Neuronal stem cell (in vitro differentiated cells): ENCODE data around the gene SSX3. TPM values are rescaled to one million over a fixed set of nuclear protein-coding genes. Genes with fewer than 3 reads are reported as not detected.
"Not testable (repeated sequence)": the region's sequence is repeated elsewhere in the genome, so short reads cannot be mapped to it uniquely, and the experiment has no call there.

Experiments used
- DNase-seq: peaks from one replicate; pipeline ENCODE4 v3.0.0-alpha.2; 2013; ENCODE audit warnings: low spot score
- H2AFZ ChIP-seq: one replicate; pipeline ENCODE4 v1.6.1; 2013; ENCODE audit warnings: mild to moderate bottlenecking, low read length, inconsistent platforms
- H2AK5ac ChIP-seq: 2 replicates; pipeline ENCODE4 v1.6.1; 2013; ENCODE audit warnings: low read depth, mild to moderate bottlenecking, inconsistent platforms, low read length, moderate library complexity, mixed read lengths
- H2BK120ac ChIP-seq: 2 replicates; pipeline ENCODE4 v1.6.1; 2013; ENCODE audit warnings: low read depth, mild to moderate bottlenecking, inconsistent platforms, low read length, moderate library complexity, mixed read lengths
- H2BK12ac ChIP-seq: one replicate; pipeline ENCODE4 v1.6.1; 2013; ENCODE audit warnings: low read length, inconsistent platforms
- H2BK15ac ChIP-seq: 2 replicates; pipeline ENCODE4 v1.6.1; 2013; ENCODE audit warnings: mild to moderate bottlenecking, low read length, inconsistent platforms, mixed read lengths
- H2BK5ac ChIP-seq: one replicate; pipeline ENCODE4 v1.6.1; 2013; ENCODE audit warnings: inconsistent platforms, mild to moderate bottlenecking, low read length, moderate library complexity
- H3K14ac ChIP-seq: one replicate; pipeline ENCODE4 v1.6.1; 2013; ENCODE audit warnings: low read length, inconsistent platforms
- H3K18ac ChIP-seq: 2 replicates; pipeline ENCODE4 v1.6.1; 2013; ENCODE audit warnings: low read length, inconsistent platforms
- H3K23ac ChIP-seq: 2 replicates; pipeline ENCODE4 v1.6.1; 2013; ENCODE audit warnings: low read depth, mild to moderate bottlenecking, mixed read lengths, low read length, inconsistent platforms; ENCODE audit not compliant: poor library complexity
- H3K27ac ChIP-seq: replicated peaks from 3 replicates; pipeline ENCODE4 v1.5.1; 2013; ENCODE audit warnings: low read length, inconsistent platforms
- H3K27me3 ChIP-seq, 3 experiments: 2 replicates each; pipeline ENCODE4 v1.6.1; 2013; ENCODE audit warnings: low read length in 3 of 3, mild to moderate bottlenecking in 2 of 3, inconsistent platforms in 1 of 3, low read depth in 1 of 3, mixed read lengths in 1 of 3, moderate library complexity in 1 of 3; ENCODE audit not compliant: control insufficient read depth in 3 of 3, insufficient read depth in 3 of 3
- H3K36me3 ChIP-seq, 2 donors: replicated peaks in 1 of 2; 2 replicates each; pipeline ENCODE4 v1.6.1; 2013; ENCODE audit warnings: low read length in 2 of 2; ENCODE audit not compliant: control insufficient read depth in 2 of 2, insufficient read depth in 2 of 2
- H3K4ac ChIP-seq: 2 replicates; pipeline ENCODE4 v1.6.1; 2013; ENCODE audit warnings: inconsistent platforms, mild to moderate bottlenecking, low read length, moderate library complexity
- H3K4me1 ChIP-seq, 2 donors: 1 replicate in 1 of 2; 2 replicates in 1 of 2; pipeline ENCODE4 v1.6.1; 2013; ENCODE audit warnings: low read length in 2 of 2, low read depth in 1 of 2; ENCODE audit not compliant: control insufficient read depth in 2 of 2, insufficient read depth in 1 of 2
- H3K4me2 ChIP-seq: one replicate; pipeline ENCODE4 v1.6.1; 2013; ENCODE audit warnings: mild to moderate bottlenecking, low read length, inconsistent platforms; ENCODE audit not compliant: insufficient read depth, poor library complexity, severe bottlenecking
- H3K4me3 ChIP-seq, 2 donors: 2 replicates each; pipeline ENCODE4 v1.5.1; 2013; ENCODE audit warnings: low read length in 2 of 2, mild to moderate bottlenecking in 2 of 2, inconsistent platforms in 1 of 2, moderate library complexity in 1 of 2
- H3K79me1 ChIP-seq: one replicate; pipeline ENCODE4 v1.6.1; 2013; ENCODE audit warnings: low read depth, mild to moderate bottlenecking, inconsistent platforms, low read length, moderate library complexity
- H3K9ac ChIP-seq: one replicate; pipeline ENCODE4 v1.6.1; 2013; ENCODE audit warnings: mild to moderate bottlenecking, low read depth, low read length, inconsistent platforms; ENCODE audit not compliant: poor library complexity
- H3K9me3 ChIP-seq, 2 donors: replicated peaks in 1 of 2; 2 replicates each; pipeline versions ENCODE3 to v1.6.1; 2013; ENCODE audit warnings: low read length in 2 of 2, mild to moderate bottlenecking in 2 of 2, inconsistent platforms in 1 of 2, low read depth in 1 of 2, mixed read lengths in 1 of 2, moderate library complexity in 1 of 2; ENCODE audit not compliant: control insufficient read depth in 2 of 2, insufficient read depth in 1 of 2
- H4K8ac ChIP-seq: one replicate; pipeline ENCODE4 v1.6.1; 2013; ENCODE audit warnings: low read depth, mild to moderate bottlenecking, inconsistent platforms, low read length, moderate library complexity
- H4K91ac ChIP-seq: one replicate; pipeline ENCODE4 v1.6.1; 2013; ENCODE audit warnings: low read length, low read depth, mild to moderate bottlenecking, inconsistent platforms; ENCODE audit not compliant: poor library complexity
- WGBS, 2 donors: extraction: QIAGEN DNeasy Blood & Tissue Kit; methylation state at CpG; one replicate each; pipeline ENCODE4 v1.1.7; 2013; ENCODE audit warnings: missing lambda C conversion rate in 2 of 2, mixed read lengths in 1 of 2; ENCODE audit not compliant: insufficient read length in 2 of 2, insufficient replicate concordance in 1 of 2; ENCODE audit errors: extremely low coverage in 2 of 2; 5-methylcytosine and 5-hydroxymethylcytosine counted together
- polyA plus RNA-seq, 2 experiments: library from polyadenylated mRNA; stranded (reverse); fragments of 200-250 nt; gene quantifications; one replicate each; pipeline ENCODE4 v1.2.3, GENCODE V29; 2013

The SSX3 gene, protein sequence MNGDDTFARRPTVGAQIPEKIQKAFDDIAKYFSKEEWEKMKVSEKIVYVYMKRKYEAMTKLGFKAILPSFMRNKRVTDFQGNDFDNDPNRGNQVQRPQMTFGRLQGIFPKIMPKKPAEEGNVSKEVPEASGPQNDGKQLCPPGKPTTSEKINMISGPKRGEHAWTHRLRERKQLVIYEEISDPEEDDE
- not detected for polyA plus RNA-seq (2013, experiment 1 of 2)
- polyA plus RNA-seq (2013, experiment 2 of 2) = not detected

DNA sequence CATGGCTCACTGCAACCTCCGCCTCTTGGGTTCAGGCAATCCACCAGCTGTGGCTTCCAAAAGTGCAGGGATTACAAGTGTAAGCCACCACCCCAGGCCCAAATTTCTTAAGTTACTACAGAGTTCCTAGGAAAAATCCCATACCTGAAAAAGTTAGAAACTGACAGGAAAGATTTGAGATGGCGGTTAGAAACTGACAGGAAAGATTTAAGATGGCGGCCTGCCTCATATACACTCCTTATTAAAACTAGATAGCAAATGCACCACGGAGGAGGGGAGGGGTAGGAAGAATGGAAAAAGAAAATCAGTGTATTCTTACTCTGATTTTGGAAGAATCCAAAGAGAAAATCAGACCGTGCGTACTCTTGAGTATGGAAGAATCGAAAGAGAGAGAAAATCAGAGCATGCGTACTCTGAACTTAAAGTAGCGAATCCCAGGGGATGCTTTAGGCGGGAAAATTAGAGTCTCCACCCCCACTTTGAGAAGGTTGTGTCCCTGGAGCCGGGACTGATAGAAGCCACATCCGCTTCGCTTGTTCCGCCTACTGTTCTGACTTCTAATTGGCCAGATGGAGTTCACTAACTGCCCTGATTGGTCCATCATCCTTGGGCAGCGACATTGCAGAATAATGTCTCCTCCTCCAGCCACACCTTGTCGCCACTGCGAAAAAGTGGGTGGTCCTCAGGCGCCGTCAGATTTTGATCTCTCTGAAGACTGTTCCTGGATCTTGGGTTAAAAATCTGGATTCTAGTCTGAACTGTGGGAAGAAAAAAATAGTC is at the start of gene SSX3:
Gene SSX3, minus strand, starts transcription at position 389 of the 780 bp plus-strand sequence. CDS start 1,454 bp downstream, outside the sequence.
- not testable (repeated sequence) for H4K91ac ChIP-seq, H3K23ac ChIP-seq, H2AK5ac ChIP-seq, H2BK12ac ChIP-seq, H2BK5ac ChIP-seq, H4K8ac ChIP-seq, H3K18ac ChIP-seq, H2AFZ ChIP-seq, H3K9me3 ChIP-seq, H2BK15ac ChIP-seq, H3K27ac ChIP-seq, H3K4me2 ChIP-seq, H3K9ac ChIP-seq, H3K79me1 ChIP-seq, H3K14ac ChIP-seq, H2BK120ac ChIP-seq, H3K36me3 ChIP-seq, H3K4me1 ChIP-seq, H3K4ac ChIP-seq, DNase-seq, H3K4me3 ChIP-seq, H3K27me3 ChIP-seq
- no CpG with 5 or more reads among the region's 19 CpGs for WGBS, 2 donors

DNA sequence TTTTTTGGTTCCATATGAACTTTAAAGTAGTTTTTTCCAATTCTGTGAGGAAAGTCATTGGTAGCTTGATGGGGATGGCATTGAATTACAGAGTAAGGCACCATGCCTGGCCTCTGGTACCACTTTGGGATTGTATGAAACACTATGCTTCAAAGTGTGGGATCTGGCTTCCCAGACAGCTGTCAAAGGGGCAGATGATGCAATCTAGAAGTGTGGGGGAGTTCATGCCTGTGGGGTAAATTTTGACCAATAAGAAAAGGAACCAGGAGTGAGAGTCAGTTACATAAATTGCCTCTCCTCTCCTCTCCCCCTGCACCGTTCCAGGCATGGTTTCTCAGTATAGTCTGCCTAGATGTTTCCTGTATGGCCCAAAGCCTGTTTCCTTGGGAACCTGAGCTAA is 41.3 kb upstream of the SSX3 start:
- DNase-seq, H3K18ac ChIP-seq, H3K79me1 ChIP-seq, H2BK120ac ChIP-seq, H4K91ac ChIP-seq, H2AK5ac ChIP-seq, H3K4ac ChIP-seq, H3K27ac ChIP-seq, H3K4me3 ChIP-seq, H3K36me3 ChIP-seq, H4K8ac ChIP-seq, H2BK5ac ChIP-seq, H3K14ac ChIP-seq, H3K9me3 ChIP-seq, H3K9ac ChIP-seq, H3K23ac ChIP-seq, H3K27me3 ChIP-seq, H2BK12ac ChIP-seq, H3K4me1 ChIP-seq, H2AFZ ChIP-seq, H2BK15ac ChIP-seq, H3K4me2 ChIP-seq: not testable (repeated sequence)
- no CpG with 5 or more reads among the region's 1 CpG for WGBS, 2 donors

DNA sequence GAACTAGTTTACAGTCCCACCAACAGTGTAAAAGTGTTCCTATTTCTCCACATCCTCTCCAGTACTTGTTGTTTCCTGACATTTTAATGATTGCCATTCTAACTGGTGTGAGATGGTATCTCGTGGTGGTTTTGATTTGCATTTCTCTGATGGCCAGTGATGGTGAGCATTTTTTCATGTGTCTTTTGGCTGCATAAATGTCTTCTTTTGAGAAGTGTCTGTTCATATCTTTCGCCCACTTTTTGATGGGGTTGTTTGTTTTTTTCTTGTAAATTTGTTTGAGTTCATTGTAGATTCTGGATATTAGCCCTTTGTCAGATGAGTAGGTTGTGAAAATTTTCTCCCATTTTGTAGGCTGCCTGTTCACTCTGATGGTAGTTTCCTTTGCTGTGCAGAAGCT is 40.4 kb upstream of the SSX3 start:
- not testable (repeated sequence) for H4K91ac ChIP-seq, H3K23ac ChIP-seq, H3K9me3 ChIP-seq, H3K4ac ChIP-seq, H2BK5ac ChIP-seq, H3K36me3 ChIP-seq, H3K27me3 ChIP-seq, H3K79me1 ChIP-seq, H3K14ac ChIP-seq, DNase-seq, H3K9ac ChIP-seq, H3K18ac ChIP-seq, H3K27ac ChIP-seq, H3K4me2 ChIP-seq, H4K8ac ChIP-seq, H3K4me1 ChIP-seq, H3K4me3 ChIP-seq, H2BK12ac ChIP-seq, H2AK5ac ChIP-seq, H2AFZ ChIP-seq, H2BK120ac ChIP-seq, H2BK15ac ChIP-seq
- WGBS, 2 donors = no CpG with 5 or more reads among the region's 2 CpGs

DNA sequence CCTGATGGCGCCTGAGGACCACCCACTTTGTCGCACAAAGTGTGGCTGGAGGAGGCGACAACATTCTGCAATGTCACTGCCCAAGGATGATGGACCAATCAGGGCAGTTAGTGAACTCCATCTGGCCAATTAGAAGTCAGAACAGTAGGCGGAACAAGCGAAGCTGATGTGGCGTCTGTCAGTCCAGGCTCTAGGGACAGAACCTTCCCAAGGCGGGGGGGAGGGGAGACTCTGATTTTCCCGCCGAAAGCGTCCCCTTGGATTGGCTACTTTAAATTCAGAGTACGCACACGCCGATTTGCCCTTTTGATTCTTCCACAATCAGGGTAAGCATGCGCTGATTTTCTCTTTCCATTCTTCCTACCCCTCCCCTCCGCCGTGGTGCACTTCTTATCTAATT is 26.7 kb upstream of the SSX3 start, which contains the start of gene SSX4:
Gene SSX4, plus strand, starts transcription at position 301 of the 400 bp plus-strand sequence. CDS start 515 bp downstream, outside the sequence.
- H3K36me3 ChIP-seq, H3K14ac ChIP-seq, H3K4me3 ChIP-seq, H3K4me2 ChIP-seq, H2BK12ac ChIP-seq, H3K27me3 ChIP-seq, H3K79me1 ChIP-seq, H4K8ac ChIP-seq, H3K4me1 ChIP-seq, H2AFZ ChIP-seq, H3K18ac ChIP-seq, H3K4ac ChIP-seq, H3K27ac ChIP-seq, H3K9me3 ChIP-seq, H2BK15ac ChIP-seq, H3K9ac ChIP-seq, H3K23ac ChIP-seq, H2BK120ac ChIP-seq, H4K91ac ChIP-seq, H2AK5ac ChIP-seq, H2BK5ac ChIP-seq, DNase-seq: not testable (repeated sequence)
- WGBS, 2 donors = no CpG with 5 or more reads among the region's 16 CpGs
